Measurements from ENCODE around the gene LRRD1.
A peak's percentile ranks its signal among the peaks of the same experiment; 100 is the strongest.
"Not testable (repeated sequence)": the region's sequence is repeated elsewhere in the genome, so short reads cannot be mapped to it uniquely, and the experiment has no call there.

LRRD1 gene

DNA sequence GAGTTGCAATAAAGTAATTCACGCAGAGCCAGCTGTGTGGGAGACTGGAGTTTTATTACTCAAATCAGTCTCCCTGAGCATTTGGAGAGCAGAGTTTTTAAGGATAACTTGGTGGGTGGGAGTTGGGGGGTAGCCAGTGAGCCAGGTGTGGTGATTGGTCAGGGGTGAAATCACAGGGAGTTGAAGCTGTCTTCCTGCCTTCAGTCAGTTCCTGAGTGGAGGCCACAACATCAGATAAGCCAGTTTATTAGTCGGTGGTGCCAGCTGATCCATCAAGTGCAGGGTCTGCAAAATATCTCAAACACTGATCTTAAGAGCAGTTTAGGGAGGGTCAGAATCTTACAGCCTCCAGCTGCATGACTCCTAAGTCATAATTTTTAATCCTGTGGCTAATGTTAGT is 41.4 kb downstream of the LRRD1 start:
- no peak for DNase-seq

- peak in 1 of 2 donors; percentile 36 for DNase-seq
Observed at GRCh38 chr7:92135052-92135889, 43.7 kb downstream of the LRRD1 start.

DNA sequence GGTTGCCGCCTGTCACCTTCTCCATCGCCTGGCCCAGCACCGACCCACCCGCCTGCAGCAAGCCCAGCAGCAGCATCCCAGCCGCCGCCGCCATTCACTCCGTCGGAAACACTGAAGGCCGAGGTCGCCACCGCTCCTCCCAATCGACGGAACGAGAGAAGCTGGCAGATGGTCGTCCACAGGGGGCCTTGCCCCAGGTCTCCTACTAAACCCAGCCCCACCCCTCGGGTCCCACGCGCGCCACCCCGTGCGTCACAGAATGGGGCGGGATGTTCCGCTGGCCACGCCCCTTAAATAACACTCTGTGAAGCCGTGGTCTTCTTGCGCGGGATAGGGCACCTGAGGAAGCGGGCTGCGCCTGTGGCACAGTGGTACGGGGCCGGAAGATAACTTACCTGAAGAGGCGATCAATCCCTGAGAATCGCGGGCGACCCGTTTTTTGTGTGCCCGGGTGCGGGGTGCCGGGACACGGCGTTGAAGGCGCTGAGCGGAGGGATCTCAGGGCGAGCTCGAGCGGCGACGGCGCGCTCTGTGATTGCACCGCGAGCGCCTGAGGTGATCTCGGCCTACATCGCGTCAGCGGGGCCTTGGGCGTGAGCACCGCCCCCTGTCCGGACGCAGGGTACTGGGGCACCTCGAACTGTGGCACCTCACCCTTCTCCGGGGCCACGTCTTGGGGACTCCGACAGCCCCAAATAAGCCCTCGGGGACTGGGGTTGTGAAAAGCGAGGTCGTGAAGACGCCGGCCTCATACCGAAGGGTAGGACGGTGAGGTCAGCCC is 44.5 kb downstream of the LRRD1 start, which contains the start of gene CYP51A1:
Gene CYP51A1 (minus strand): TSS at position 207 of the 781 bp plus-strand sequence. CDS start 113 bp downstream, at position 94.
- DNase-seq: peak; percentile 90 to 92

DNA sequence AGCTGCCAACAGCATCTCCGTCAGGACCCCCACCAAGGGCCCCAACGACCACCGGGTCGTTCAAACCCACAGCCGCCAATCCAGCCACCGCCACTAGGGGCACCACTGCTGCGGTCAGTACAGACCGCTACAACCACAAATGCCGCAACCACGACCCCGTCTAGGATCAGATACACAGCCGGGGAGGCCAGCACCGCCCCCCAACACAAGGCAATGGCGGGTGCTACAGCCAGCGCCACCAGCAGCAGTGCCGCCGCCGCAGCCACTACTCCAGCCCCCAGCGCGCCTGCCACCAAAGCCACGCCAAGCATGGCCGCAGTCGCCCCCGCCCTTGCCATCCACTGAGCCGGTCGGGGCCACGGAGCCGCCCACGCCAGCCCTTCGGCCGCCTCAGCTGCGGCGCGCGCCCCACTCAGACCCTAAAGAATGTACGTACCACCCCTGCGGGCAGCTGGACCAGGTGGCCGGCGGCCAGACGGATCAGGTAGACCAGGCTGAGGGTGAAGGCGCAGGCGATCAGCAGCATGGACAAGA is 45.1 kb downstream of the LRRD1 start:
- DNase-seq: peak; percentile 29 to 74

DNA sequence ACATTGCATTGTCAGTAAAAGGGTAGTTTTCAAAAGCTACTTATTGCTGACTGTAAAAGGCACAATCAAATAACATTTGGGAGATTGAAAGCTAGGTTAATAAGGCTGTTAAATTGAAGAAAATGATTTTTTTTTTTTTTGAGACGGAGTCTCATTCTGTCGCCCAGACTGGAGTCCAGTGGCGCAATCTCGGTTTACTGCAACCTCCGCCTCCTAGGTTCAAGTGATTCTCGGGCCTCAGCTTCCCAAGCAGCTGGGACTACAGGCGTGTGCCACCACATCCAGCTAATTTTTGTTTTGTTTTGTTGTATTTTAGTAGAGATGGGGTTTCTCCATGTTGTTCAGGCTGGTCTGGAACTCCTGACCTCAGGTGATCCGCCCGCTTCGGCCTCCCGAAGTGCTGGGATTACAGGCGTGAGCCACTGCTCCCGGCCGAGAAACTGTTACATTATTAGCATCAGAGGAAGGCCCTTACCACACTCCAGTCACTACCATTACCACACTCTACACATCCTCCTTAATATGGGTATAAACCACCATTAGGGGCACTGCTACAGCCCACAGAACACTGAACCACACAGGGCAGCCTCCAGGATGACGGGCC is 45.7 kb downstream of the LRRD1 start:
- no peak for DNase-seq

GRCh38 chr7:92131764-92132330 is 47.1 kb downstream of the LRRD1 start:
- no peak for DNase-seq

GRCh38 chr7:92131093-92131492 is 47.8 kb downstream of the LRRD1 start:
- no peak for DNase-seq

GRCh38 chr7:92121681-92122080 is 57.3 kb downstream of the LRRD1 start:
- no peak for DNase-seq

DNA sequence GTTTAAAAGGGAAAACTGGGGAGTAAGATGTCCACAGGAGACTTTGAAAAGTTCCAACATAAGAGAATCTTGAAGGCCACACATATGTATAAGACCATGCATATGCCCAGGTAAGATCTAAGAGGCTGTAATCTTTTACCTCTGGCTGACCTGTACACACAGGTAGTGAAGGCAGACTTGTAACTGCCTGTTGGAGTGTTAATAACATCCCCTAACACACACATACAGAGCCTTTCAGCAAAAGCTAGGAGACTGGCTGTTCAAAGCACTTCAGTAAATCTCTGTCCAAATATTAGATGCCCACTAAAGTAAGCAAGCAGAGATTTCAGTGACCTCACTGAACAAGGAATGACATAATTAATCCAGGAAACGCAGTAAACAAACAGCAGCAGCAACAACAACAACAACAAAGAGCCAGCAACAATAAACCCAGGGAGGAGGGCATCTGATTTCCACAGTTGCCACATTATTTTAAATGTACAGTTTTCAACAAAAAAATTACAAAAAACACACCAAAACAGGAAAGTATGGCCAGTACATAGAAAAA is 59.7 kb downstream of the LRRD1 start:
- no peak for DNase-seq

- no peak for DNase-seq
Observed at GRCh38 chr7:92116949-92117348, 62.0 kb downstream of the LRRD1 start.

DNA sequence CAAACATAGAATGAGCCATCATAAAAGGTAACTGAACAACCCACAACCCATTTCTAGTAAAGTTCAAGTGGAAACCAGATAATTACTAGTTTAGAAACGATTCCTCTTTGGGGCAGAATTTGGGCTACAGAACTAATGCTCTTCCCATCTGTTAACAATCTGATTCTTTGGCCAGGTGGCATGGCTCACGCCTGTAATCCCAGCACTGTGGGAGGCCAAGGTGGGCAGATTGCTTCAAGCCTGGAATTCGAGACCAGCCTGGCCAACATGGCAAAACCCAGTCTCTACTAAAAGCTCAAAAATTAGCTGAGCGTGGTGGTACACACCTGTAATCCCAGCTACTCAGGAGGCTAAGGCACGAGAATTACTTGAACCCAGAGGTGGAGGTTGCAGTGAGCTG is 63.1 kb downstream of the LRRD1 start:
- no peak for DNase-seq

DNA sequence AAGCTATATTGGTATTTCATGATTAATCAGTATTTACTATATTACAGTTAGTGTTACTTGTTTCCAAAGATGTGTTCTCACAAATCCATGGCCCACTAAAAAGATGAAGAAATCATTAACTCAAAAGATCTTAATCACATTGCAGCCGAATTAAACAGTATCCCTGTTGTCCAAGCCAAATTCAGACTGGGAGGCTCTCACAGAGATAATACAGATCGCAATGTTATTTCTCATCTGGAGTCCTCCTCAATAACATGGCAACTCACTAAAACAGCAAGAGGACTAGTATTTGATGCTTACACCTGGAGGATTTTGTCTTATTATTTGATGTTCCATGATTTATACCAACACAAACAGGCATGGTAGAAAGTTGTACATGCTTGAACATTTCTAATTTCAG is 68.1 kb downstream of the LRRD1 start:
- no peak for DNase-seq

- DNase-seq: no peak
Observed at GRCh38 chr7:92108821-92109220, 70.1 kb downstream of the LRRD1 start.

DNA sequence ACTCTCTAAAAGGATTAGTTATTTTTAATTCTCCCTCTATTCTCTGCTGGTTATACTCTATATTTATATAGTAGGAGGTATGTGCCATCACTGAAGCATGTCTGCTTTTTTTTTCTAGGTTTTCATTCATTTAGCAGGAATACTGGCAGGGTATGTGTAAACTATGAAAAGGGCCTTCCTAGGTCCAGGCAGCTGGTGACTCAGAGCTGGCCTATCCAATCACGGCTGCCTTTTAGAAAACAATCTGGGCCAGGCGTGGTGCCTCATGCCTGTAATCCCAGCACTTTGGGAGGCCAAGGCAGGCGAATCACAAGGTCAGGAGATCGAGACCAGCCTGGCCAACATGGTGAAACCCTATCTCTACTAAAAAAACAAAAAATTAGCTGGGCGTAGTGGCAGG is 76.1 kb downstream of the LRRD1 start:
- not testable (repeated sequence) for DNase-seq

DNA sequence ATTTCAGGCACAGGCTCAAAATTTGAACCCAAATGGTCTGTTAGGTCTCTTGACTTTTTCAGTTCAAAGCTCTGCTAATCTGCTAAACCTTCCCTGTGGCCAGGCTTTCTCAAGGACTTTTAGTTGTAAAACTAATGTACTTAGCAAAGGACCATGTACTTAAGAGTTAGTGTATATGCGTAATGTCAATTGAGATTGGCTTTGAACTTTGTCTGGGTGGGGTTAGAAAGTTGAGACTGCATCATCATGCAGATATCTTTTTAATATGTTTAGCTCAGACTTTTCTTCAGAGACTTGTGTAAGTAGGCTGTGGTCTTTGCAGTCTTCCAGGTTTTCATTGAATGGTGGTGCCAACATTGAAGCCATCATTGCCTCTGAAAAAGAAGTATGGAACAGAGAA is 78.4 kb downstream of the LRRD1 start:
- DNase-seq: no peak

DNA sequence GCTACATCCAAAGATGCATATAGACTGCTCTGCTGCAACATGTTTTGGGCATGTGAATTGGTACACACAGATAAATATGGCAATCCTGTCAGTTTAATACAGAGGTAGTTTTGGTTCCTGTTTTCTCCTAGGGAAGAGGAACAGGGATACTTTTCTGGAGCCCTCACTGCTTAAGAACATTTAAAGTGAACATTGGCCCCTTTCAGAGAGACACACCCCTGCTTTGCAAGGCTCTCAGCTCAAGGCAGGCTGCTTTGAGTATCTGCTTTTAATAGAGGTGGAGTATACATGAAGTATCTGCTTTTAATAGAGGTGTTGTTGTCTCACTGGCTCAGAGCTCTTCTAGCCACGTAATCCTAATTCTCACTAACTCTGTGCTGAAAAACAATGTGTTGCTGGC is 83.6 kb downstream of the LRRD1 start:
- no peak for DNase-seq

Measured in hippocampal formation (tissue), 2 donors.